ENCODE results near the gene EYA4. TPM values are rescaled to one million over a fixed set of nuclear protein-coding genes. Genes with fewer than 3 reads are reported as not detected.

EYA4 gene
- polyA plus RNA-seq, 2 of the 4 experiments (the other 2 are of a cell fraction), result 14.4 to 28.3 TPM

DNA sequence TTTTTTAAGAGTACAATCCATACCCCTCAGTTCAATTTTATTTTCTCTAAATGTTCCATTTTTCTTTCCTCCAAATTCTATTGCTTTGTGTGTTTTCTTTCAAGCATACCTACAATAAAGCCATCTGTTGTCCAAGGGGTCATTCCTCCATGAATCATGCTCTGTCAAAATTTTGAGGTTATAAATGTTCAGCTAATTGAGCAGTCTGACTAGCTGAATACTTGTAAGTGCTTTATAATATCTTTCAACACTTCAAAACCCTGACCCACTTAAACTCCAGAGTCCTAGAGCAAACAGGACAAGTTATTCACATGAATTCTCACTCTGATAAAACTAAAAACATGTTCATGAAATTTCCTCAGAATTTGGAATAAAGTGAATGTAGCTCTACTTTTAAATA is 33.4 kb upstream of the EYA4 start:
- POLR2A ChIA-PET, result no interaction called here
- FAIRE-seq (no peak), ATAC-seq (no peak), DNase-seq (ENCODE audit: low read depth in 1 of 2, low spot score in 1 of 2) (no peak)
- CTCF ChIA-PET, result no interaction called here
- no peaks in the 10 kb centered on the region for H3K4me1 ChIP-seq
- TF ChIP-seq NR3C1 (IDR thresholded peaks at IDR 0.05) (no peak), MAFK (IDR thresholded peaks at IDR 0.05; ENCODE audit: partially characterized antibody) (no peak), MAZ (IDR thresholded peaks at IDR 0.05; ENCODE audit: borderline replicate concordance, low read depth, low read length) (no peak), RCOR1 (IDR thresholded peaks at IDR 0.05; ENCODE audit: low read depth, low read length) (no peak), NPAS2 (CRISPR knock-in tag; IDR thresholded peaks at IDR 0.05; ENCODE audit: borderline replicate concordance) (no peak), HOXA7 (CRISPR knock-in tag; IDR thresholded peaks at IDR 0.05) (no peak), HMGXB4 (CRISPR knock-in tag; IDR thresholded peaks at IDR 0.05; ENCODE audit: borderline replicate concordance) (no peak), BCL3 (IDR thresholded peaks at IDR 0.05) (no peak), PHF8 (IDR thresholded peaks at IDR 0.05; ENCODE audit: borderline replicate concordance, low read depth) (no peak), RFX5 (IDR thresholded peaks at IDR 0.05) (no peak)
- TF ChIP-seq, protein P1, sequence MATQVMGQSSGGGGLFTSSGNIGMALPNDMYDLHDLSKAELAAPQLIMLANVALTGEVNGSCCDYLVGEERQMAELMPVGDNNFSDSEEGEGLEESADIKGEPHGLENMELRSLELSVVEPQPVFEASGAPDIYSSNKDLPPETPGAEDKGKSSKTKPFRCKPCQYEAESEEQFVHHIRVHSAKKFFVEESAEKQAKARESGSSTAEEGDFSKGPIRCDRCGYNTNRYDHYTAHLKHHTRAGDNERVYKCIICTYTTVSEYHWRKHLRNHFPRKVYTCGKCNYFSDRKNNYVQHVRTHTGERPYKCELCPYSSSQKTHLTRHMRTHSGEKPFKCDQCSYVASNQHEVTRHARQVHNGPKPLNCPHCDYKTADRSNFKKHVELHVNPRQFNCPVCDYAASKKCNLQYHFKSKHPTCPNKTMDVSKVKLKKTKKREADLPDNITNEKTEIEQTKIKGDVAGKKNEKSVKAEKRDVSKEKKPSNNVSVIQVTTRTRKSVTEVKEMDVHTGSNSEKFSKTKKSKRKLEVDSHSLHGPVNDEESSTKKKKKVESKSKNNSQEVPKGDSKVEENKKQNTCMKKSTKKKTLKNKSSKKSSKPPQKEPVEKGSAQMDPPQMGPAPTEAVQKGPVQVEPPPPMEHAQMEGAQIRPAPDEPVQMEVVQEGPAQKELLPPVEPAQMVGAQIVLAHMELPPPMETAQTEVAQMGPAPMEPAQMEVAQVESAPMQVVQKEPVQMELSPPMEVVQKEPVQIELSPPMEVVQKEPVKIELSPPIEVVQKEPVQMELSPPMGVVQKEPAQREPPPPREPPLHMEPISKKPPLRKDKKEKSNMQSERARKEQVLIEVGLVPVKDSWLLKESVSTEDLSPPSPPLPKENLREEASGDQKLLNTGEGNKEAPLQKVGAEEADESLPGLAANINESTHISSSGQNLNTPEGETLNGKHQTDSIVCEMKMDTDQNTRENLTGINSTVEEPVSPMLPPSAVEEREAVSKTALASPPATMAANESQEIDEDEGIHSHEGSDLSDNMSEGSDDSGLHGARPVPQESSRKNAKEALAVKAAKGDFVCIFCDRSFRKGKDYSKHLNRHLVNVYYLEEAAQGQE (IDR thresholded peaks at IDR 0.05), result no peak
- TF ChIP-seq, protein P2, sequence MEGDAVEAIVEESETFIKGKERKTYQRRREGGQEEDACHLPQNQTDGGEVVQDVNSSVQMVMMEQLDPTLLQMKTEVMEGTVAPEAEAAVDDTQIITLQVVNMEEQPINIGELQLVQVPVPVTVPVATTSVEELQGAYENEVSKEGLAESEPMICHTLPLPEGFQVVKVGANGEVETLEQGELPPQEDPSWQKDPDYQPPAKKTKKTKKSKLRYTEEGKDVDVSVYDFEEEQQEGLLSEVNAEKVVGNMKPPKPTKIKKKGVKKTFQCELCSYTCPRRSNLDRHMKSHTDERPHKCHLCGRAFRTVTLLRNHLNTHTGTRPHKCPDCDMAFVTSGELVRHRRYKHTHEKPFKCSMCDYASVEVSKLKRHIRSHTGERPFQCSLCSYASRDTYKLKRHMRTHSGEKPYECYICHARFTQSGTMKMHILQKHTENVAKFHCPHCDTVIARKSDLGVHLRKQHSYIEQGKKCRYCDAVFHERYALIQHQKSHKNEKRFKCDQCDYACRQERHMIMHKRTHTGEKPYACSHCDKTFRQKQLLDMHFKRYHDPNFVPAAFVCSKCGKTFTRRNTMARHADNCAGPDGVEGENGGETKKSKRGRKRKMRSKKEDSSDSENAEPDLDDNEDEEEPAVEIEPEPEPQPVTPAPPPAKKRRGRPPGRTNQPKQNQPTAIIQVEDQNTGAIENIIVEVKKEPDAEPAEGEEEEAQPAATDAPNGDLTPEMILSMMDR (IDR thresholded peaks at IDR 0.05), result no peak
- H3K27ac ChIP-seq, result no peak overlapping the region
- 0 out of 3 replicates have a peak, but pooled peaks cover 3% of the 10 kb centered on the region for H3K9me3 ChIP-seq
- no peak overlapping the region for H3K4me2 ChIP-seq
- no peak overlapping the region for H3K4me3 ChIP-seq

- Histone ChIP-seq H3K27ac (no peak overlapping the region), H3K4me2 (no peak overlapping the region), H3K9me3 (0 out of 3 replicates have a peak, but pooled peaks cover 3% of the 10 kb centered on the region), H3K4me1 (no peaks in the 10 kb centered on the region), H3K4me3 (no peak overlapping the region)
- DNase-seq (ENCODE audit: low read depth in 1 of 2, low spot score in 1 of 2) (no peak), ATAC-seq (no peak), FAIRE-seq (no peak)
- TF ChIP-seq FOSB (CRISPR knock-in tag; IDR thresholded peaks at IDR 0.05), result no peak
- no peak for TF ChIP-seq CBX2 (IDR thresholded peaks at IDR 0.05; ENCODE audit: borderline replicate concordance, low read depth)
- TF ChIP-seq ZC3H11A (IDR thresholded peaks at IDR 0.05), result no peak
- TF ChIP-seq KDM5A (IDR thresholded peaks at IDR 0.05), result no peak
- ChIA-PET CTCF (no interaction called here), POLR2A (no interaction called here)
- WGBS (ENCODE audit: missing lambda C conversion rate), result 86% methylated on average over 4 of the region's 4 CpGs
Observed at GRCh38 chr6:133208183-133208755, 32.9 kb upstream of the EYA4 start.
